ENCODE measurements around the gene PDGFA. TPM values are rescaled to one million over a fixed set of nuclear protein-coding genes. Genes with fewer than 3 reads are reported as not detected.

The PDGFA gene
- total RNA-seq, 4 donors from 2014 or later = 60.2 to 123 (median 104) TPM

DNA sequence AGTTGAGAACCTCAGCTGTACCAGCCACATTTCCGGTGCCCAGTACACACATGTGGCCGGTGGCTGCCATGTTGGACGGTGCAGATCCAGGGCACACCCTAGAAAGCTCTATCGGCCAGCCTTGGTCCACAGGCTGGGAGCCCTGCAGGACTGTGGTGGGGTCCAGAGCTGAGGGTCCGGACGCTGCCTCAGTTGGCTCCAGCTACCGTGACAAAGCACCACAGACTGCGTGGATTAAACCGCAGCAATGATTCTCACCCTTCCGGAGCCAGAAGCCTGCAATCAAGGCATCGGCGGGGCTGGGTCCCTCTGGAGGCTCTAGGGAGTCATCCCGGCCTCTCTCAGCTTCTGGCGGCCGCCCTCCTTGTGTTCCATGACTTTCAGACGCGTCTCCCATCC is 50.1 kb downstream of the PDGFA start:
- H3K9me3 ChIP-seq = no peaks in the 10 kb centered on the region
- no peak for TF ChIP-seq POLR2A (IDR thresholded peaks at IDR 0.05)
- no peak for TF ChIP-seq EP300 (IDR thresholded peaks at IDR 0.05; ENCODE audit: low read depth)
- TF ChIP-seq POLR2AphosphoS5 (IDR thresholded peaks at IDR 0.05) = no peak
- TF ChIP-seq, protein P1, sequence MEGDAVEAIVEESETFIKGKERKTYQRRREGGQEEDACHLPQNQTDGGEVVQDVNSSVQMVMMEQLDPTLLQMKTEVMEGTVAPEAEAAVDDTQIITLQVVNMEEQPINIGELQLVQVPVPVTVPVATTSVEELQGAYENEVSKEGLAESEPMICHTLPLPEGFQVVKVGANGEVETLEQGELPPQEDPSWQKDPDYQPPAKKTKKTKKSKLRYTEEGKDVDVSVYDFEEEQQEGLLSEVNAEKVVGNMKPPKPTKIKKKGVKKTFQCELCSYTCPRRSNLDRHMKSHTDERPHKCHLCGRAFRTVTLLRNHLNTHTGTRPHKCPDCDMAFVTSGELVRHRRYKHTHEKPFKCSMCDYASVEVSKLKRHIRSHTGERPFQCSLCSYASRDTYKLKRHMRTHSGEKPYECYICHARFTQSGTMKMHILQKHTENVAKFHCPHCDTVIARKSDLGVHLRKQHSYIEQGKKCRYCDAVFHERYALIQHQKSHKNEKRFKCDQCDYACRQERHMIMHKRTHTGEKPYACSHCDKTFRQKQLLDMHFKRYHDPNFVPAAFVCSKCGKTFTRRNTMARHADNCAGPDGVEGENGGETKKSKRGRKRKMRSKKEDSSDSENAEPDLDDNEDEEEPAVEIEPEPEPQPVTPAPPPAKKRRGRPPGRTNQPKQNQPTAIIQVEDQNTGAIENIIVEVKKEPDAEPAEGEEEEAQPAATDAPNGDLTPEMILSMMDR (IDR thresholded peaks at IDR 0.05) = no peak
- no peaks in the 10 kb centered on the region for H3K36me3 ChIP-seq
- intact Hi-C loops (cut with DNase I; ENCODE audit: low total_unique reads) = no loop called here
- in situ Hi-C loops (cut with MboI; ENCODE audit: low pct_ligation_motif_present in 1 of 4, low pct_unique_long_range_greater_than_20kb in 1 of 4, low sequenced_read_pairs in 3 of 4) = no loop called here
- no peaks in the 10 kb centered on the region for H3K27me3 ChIP-seq
- 96% methylated on average over 16 of the region's 17 CpGs; no CpG with 5 or more reads in 1 of the 2 donors for WGBS, 2 donors (ENCODE audit: low coverage in 1 of 2)
- peaks cover 0 to 7% (median 2%) of the 10 kb centered on the region in 4 donors for H3K4me1 ChIP-seq
- DNase-seq = peak; percentile 4
- H3K4me3 ChIP-seq = no peak overlapping the region
- no peak overlapping the region for H3K27ac ChIP-seq

DNA sequence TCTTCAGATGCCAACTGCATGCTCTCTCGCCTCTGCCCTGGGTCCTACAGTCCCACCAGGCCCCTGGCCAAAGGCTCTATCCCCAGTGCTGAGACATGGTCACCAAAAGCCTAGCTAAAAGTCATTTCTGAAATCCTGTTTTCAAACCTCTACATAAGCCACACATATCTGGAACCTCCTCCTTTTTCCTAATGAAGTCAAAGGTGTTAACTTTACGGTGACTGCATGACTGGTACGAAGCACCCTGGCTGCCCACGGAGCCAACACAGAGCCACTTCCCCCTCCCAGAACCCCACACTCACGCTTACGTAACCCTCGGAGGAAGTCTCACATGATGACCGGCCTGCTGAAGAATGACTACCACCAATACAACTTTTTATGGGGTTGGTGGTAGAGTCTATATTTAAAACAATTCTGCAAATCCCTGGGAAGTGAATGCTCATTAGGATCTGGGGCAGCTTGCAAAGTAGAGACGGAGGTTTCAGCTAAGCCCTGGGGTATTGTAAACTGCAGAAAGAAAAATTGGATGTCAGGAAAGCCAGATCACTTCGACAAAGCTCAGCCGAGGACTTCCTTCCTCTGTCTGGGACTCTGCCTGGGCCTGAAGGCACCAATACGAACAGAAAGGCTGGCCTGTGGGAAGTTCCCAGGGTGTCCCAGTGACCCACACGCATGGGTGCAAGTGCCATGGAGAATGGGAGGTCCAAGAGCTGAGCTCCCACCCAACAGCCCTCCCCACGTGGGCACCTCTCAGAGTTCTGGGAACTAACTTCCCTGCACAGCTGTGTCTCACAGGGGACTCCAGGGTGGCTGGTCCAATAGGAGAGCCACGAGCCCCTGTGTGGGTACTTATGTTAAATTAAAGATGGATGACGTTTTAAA is 50.7 kb downstream of the PDGFA start:
- intact Hi-C loops (cut with DNase I; ENCODE audit: low total_unique reads) = no loop called here
- Histone ChIP-seq H3K36me3 (no peaks in the 10 kb centered on the region), H3K27ac (no peak overlapping the region), H3K4me3 (no peak overlapping the region), H3K27me3 (no peaks in the 10 kb centered on the region), H3K9me3 (no peaks in the 10 kb centered on the region), H3K4me1 (peaks cover 0 to 7% (median 2%) of the 10 kb centered on the region in 4 donors)
- WGBS, 2 donors (ENCODE audit: low coverage in 1 of 2) = 71 to 82% methylated on average over 8 to 16 of the region's 16 CpGs
- DNase-seq = no peak
- in situ Hi-C loops (cut with MboI; ENCODE audit: low pct_ligation_motif_present in 1 of 4, low pct_unique_long_range_greater_than_20kb in 1 of 4, low sequenced_read_pairs in 3 of 4) = no loop called here
- TF ChIP-seq POLR2AphosphoS5 (IDR thresholded peaks at IDR 0.05) (no peak), POLR2A (IDR thresholded peaks at IDR 0.05) (no peak), EP300 (IDR thresholded peaks at IDR 0.05; ENCODE audit: low read depth) (no peak)
- TF ChIP-seq, protein P1 (IDR thresholded peaks at IDR 0.05) = no peak

DNA sequence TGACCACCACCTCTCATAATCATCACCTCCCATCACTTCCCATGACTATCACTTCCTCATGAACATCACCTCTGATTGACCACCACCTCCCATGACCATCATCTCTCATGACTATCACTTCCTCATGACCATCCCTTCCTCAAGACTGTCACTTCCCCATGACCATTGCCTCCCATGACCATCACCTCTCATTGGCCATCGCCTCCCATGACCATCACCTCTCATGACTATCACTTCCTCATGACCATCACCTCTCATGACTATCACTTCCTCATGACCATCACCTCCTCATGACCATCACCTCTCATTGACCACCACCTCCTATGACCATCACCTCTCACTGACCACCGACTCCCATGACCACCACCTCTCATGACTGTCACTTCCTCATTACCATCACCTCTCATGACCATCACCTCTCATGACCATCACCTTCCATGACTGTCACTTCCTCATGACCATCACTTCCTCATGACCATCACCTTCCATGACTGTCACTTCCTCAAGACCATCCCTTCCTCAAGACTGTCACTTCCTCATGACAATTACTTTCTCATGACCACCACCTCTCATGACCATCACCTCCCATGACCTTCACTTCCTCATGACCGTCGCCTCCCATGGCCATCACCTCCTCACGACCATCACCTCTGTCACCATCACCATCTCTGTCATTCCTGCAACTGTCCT is 51.6 kb downstream of the PDGFA start:
- 91 to 97% methylated on average over 5 of the region's 5 CpGs for WGBS, 2 donors (ENCODE audit: low coverage in 1 of 2)
- peaks cover 0 to 7% (median 2%) of the 10 kb centered on the region in 4 donors for H3K4me1 ChIP-seq
- no peaks in the 10 kb centered on the region for H3K36me3 ChIP-seq
- H3K27me3 ChIP-seq = no peaks in the 10 kb centered on the region
- intact Hi-C loops (cut with DNase I; ENCODE audit: low total_unique reads) = no loop called here
- no peak overlapping the region for H3K27ac ChIP-seq
- TF ChIP-seq EP300 (IDR thresholded peaks at IDR 0.05; ENCODE audit: low read depth) (no peak), POLR2A (IDR thresholded peaks at IDR 0.05) (no peak), POLR2AphosphoS5 (IDR thresholded peaks at IDR 0.05) (no peak)
- TF ChIP-seq, protein P1 (IDR thresholded peaks at IDR 0.05) = no peak
- no peak overlapping the region for H3K4me3 ChIP-seq
- no peaks in the 10 kb centered on the region for H3K9me3 ChIP-seq
- DNase-seq = no peak
- in situ Hi-C loops (cut with MboI; ENCODE audit: low pct_ligation_motif_present in 1 of 4, low pct_unique_long_range_greater_than_20kb in 1 of 4, low sequenced_read_pairs in 3 of 4) = no loop called here

DNA sequence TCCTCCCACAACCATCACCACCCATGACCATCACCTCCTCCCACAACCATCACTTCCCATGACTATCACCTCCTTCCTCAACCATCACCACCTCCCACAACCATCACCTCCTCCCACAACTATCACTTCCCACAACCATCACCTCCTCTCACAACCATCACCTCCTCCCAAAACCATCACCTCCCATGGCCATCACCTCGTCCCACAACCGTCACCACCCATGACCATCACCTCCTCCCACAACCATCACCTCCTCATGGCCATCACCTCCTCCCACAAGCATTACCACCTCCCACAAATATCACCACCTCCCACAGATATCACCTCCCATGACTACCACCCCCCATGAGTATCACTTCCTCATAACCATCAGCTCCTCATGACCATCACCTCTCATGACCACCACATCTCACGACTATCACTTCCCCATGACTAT is 52.2 kb downstream of the PDGFA start:
- Histone ChIP-seq H3K4me3 (no peak overlapping the region), H3K9me3 (no peaks in the 10 kb centered on the region), H3K27ac (no peak overlapping the region), H3K27me3 (no peaks in the 10 kb centered on the region), H3K4me1 (peaks cover 0 to 7% (median 2%) of the 10 kb centered on the region in 4 donors), H3K36me3 (no peaks in the 10 kb centered on the region)
- DNase-seq = no peak
- intact Hi-C loops (cut with DNase I; ENCODE audit: low total_unique reads) = no loop called here
- no peak for TF ChIP-seq POLR2AphosphoS5 (IDR thresholded peaks at IDR 0.05)
- no peak for TF ChIP-seq EP300 (IDR thresholded peaks at IDR 0.05; ENCODE audit: low read depth)
- no peak for TF ChIP-seq POLR2A (IDR thresholded peaks at IDR 0.05)
- TF ChIP-seq, protein P1 (IDR thresholded peaks at IDR 0.05) = no peak
- 74 to 92% methylated on average over 3 of the region's 3 CpGs for WGBS, 2 donors (ENCODE audit: low coverage in 1 of 2)
- in situ Hi-C loops (cut with MboI; ENCODE audit: low pct_ligation_motif_present in 1 of 4, low pct_unique_long_range_greater_than_20kb in 1 of 4, low sequenced_read_pairs in 3 of 4) = no loop called here
